GM19328 (cell line): ENCODE results near the gene GRID2.

Experiments
- ATAC-seq: cut with Tn5 transposase; IDR thresholded peaks from one replicate; pipeline ENCODE4 v1.9.1; 2021; ENCODE audit warnings: mild to moderate bottlenecking, moderate library complexity; ENCODE audit not compliant: unreplicated experiment

The GRID2 gene

DNA sequence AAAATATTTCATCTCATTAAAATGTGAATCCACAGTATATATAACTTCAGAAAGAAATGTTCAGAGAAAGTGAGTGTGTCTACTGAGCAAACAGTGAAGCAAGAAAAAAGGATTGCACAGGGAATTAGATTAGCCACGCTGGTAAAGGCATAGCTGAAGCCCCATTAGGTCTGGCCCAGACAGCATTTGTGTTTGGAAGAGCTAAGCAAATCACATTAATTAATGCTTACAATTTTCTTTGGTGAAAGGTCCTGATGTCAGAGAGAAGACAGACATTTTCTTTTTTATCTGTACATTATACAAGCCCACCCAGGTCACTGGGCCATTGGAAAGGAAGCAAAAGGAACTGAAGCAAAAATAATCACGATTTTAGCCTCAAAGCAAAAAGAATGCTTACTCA, 354.6 kb downstream of the GRID2 start:
- ATAC-seq: no peak

DNA sequence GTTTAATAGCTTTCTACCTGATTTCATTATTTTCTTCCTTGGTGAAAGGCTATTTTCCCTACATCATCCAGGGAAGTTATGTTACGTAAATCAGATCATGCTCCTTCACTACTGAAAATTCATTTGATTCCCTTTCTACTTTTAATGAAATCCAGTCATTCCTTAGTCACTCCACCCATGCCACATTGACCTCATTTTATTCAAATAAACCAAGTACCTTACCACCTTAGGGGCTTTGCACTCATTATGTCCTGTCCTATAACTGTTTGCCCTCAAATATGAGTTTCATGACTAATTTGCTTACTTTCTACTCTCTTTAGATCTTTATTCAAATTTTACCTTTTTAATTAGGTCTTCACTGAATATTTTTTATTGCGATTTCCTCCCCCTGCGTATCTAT, 374.0 kb downstream of the GRID2 start:
- ATAC-seq: no peak

DNA sequence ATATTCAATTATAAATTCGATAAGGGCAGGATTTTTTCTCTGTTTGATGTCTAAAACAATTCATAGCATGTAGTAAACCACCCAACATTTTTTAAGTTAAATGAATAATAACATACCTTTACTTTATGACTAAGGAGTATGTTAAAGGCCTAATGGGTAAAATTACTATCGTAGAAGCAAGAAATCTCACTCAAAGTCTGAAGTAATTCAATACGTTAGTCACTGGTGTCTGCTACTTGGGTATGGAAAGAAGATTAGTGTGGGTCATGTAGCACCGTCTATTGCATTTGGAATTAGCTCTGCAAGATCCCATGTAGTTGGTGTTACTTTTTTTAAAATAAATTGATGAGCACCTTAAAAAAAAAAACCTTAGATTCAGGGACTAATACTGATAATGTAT, 374.5 kb downstream of the GRID2 start:
- no peak for ATAC-seq

DNA sequence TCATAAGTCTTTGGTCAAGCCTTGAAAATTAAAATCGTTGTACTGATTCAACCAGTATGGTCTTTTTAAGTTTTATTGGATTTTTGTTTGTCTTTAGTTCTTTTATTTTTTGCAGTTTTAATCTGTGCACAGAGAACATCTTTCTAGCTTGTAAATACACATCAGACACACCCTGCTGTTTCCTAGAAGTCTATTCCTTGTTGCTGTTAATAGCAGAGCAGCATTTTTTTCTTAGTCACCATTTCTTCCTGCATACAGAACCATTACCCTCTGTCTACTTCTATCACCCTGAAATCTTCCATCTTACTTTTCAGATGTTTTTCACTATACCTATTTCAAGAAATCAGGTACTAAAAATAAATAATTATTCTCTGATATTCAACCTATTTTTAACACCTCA, 375.4 kb downstream of the GRID2 start:
- no peak for ATAC-seq

DNA sequence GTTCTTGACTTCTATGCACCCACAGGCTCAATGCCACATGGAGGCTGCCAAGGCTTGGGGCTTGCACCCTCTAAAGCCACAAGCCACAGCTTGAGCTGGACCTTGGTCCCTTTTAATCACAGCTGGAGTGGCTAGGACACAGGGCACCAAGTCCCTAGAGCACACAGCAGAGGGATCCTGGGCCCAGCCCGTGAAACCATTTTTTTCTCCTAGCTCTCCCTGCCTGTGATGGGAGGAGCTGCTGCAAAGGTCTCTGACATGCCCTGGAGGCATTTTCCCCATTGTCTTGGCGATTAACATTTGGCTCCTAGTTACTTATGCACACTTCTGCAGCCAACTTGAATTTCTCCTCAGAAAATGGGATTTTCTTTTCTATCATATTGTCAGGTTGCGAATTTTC, 410.9 kb downstream of the GRID2 start:
- ATAC-seq: no peak

DNA sequence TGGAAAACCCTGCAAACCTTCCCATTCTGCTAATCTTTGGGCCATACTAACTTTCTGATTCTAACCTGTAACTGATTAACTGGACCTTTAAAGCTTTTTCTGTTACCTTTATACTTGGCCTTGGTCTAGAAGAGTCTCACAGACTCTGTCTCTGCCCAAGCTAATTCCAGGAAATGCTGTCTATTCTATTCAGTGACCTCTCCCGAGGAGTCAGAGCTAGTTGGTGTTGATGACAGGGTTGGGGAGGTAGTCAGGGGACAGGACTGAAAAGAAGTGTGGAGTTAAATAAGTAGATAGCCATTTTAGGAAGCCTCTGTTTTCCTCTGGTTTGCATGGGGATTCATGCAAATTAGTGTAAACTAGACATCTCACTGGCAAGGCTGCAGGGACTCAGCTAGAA, 429.5 kb downstream of the GRID2 start:
- ATAC-seq: no peak

DNA sequence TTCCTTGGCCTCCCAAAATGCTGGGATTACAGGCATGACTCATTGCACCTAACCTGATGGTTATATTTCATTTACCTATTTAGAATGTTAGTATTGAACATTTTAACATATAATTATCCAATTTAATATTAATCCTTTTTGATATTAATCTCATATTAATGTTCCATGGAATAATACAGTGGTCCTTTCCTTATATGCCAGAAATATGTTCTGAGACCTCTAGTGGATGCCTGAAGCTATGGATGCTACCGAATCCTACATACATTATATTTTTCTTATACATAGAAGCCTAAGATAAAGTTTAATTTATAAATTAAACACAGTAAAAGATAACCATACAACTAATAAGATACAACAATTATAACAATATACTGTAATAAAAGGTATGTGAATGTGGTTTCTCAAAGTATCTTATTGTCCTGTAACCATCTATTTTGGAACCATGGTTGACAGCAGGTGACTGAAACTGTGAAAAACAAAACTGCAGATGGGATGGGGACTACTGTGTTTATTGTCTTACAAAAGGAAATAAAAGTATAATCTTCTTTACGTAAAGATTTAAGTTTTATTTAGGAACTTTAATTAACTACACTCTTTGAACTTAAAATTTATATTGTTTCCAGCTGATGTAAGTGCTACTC, 431.4 kb downstream of the GRID2 start:
- ATAC-seq: no peak

DNA sequence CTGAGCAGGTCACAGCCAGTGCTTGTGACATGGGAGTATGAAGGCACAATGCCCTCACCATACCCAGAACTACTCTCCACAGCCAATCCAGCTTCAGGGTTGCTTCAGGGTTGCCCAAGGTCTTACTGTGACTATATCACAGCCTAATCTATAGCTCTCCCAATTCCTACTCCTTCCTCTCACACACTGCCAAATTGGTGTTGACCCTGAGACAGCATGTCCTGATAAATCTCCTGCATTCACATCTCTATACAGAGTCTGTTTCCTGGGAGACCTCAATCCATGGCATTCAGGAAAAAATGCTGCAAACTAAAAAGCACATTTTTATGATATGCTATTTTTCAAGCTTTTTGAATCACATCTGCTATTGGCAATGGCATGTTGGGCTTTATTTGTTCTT, 456.7 kb downstream of the GRID2 start:
- no peak for ATAC-seq

DNA sequence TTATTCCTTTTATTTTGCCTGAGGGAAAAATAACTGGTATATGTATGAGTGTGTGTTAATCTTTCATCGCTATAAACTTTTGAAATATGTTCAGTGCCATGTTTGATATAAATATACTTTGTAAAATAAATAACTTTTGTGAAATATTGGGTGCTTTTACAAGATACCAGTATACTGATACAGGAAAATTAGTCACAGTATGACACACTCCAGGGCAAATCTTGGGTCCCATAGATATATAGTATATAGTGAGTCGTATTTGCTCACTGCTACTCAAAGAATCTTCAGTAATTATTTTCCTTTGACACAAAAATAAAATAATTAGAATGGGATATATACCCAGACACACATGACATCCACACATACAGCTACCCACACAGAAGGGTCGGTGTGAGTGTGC, 472.3 kb downstream of the GRID2 start:
- ATAC-seq: no peak

DNA sequence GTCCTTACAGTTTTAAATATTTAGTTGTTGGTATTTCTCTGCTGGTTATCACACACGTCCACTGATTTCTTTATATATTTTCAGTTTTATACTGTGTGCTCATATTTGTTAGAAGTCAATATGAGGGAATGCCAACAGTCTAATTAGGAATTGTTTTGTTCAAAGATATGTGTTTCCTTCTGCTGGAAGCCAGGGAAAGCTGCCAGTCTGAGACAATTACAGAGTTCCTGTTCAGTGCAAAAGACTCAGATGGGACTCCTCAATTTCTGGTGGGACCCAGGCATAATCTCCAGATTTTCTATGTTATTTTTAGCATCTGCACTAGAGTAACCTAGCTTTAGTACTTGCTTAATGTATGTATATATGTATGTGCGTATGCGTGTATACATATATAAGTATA, 486.0 kb downstream of the GRID2 start:
- no peak for ATAC-seq

DNA sequence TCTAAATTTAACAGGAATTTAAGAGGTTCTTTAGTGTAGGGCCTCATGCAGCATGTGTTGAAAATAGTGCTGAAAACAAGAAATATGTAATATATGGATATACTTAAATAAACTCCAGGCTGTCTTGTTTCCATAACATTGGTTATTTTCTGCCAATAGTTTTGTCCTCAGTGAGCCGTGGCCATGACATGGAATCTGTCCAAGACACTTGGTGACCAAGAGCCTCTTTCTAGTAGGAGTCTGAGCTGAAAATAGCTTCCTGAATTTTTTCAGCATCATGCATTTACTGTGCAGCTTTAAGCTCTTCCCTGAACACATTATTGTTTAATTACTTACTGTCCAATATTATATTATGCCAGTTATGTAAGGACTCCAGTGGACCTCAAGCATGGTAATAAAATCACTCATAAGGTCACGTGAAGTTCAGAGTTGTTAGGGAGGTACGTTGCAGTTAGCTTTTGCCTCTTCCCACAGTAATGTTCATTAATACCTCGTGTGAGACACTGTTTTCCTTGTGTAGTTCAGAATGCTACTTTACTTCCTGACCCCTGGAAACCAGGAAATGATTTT, 488.2 kb downstream of the GRID2 start:
- ATAC-seq: no peak

DNA sequence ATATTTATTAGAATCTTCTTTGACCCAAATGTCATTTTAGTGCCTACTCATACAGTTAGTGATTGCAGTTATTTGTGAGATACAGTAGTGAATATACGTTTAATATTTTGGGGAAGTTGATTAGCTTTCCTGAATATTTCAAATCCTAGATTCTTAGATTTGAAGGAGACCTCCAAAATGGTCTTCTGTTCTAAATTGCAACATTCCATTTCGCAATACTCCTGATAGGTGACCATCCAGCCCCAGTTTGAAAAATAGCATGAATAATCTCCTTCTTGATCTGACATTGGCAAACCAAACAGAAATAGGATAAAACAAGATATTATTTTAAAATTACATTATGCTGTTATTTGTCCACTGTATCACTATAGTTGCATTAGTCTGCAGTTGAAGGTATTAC, 505.6 kb downstream of the GRID2 start:
- no peak for ATAC-seq

DNA sequence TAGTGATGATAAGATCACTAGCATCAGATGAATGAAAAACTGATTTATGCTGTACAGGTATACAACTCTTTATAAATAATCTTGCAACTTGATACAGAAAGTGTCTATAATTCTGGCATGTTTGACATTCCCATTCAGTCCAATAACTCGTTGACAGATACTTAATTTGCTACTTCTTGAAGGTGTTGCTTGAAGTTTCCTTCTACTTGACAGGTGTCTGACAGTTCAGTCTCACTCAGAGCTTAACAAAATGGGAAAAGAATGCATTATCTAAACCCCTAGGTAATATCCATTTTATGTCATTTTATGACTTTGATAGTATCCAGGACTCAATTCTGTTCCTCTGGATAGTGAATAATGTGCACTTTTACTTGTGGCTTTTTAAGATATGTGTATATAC, 508.9 kb downstream of the GRID2 start:
- no peak for ATAC-seq

DNA sequence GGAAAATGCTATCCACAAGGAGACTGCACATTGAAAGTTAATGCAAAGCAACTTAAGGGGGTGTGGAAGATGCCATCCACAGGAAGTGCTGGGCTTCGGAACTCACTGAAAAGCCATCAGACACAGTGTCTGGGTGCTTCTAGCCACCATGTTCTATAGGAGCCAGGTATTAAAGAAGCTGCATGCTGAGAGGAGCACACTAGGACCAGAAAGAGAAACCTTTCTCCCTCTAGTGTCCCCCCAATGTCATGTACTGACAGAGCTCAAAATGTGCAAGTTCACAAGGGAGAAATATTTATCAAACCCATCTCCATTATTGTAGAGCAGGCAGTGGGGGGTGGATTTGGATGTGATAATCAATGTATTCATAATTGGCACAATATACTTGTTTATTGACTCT, 510.9 kb downstream of the GRID2 start:
- no peak for ATAC-seq

DNA sequence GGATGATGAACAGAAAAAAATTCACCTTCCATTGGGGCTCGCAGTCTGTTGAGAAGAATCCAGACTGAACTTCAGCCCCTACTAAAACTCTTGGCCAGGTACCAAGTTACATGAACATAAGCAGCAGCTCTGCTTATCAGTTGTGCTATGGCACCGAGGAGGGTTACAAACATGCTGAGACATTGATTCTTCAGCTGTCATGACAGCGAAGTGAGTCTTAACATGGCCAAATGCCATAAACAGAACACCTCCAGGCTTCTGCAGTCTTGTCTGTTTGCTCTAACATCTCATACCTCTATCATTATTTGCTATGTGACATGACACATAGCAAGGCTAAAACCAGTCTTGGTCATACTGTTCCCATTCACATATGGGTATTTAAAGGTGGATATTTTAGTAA, 521.5 kb downstream of the GRID2 start:
- no peak for ATAC-seq

DNA sequence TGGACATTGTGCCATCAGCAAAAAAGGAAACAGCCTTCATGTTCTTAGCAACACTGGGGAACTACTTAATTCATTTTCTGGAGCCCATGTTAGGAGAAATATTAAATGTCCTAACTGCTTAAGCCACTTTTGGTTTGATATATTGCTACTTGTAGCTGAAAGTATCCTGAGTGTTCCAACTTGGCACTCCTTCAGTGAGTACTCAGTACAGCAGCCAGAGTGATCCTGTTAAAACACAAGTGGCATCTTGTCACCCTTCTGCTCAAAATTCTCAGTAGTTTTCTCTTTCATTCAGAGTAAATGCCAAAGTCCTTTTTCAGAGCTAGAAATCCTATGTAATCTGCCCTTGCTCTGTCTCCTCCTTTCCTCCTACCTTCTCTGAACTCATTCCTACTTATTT, 522.0 kb downstream of the GRID2 start:
- no peak for ATAC-seq

DNA sequence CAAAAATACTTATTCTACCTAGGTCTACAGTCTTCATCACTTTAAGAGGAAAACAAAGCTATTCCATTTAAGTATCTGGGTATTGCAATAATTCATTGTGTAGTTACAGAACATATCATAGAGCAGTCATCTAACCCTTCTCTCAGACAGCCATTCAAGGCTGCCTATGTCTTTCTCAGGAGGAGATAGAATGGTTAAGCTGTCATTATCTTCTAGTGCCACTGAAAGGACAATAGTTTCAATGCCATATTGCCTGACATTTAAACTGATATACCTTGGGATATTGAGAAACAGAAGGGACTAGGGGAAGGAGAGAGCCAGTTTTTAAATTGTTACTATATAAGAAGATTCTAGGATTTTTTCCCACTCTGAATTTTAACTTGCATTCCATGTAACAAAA, 527.0 kb downstream of the GRID2 start:
- ATAC-seq: no peak

DNA sequence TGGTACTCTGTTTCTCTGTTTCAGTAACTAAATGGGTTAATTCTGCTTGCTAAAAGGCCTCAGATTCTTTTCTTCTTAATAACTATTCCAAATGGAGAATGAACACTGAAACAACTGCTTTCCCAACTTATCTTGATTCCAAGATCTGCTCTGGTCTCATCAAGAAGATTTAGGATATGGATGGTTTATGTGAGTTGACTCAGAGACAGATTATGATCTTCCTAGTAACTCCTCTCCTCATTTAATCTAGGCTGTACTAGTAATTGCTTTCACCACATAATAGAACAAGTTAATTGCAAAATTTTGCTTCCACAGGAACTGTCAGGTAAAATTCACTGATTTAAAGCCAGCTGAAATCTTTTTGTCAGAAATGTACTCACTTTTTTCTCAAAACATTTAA, 537.1 kb downstream of the GRID2 start:
- ATAC-seq: no peak

DNA sequence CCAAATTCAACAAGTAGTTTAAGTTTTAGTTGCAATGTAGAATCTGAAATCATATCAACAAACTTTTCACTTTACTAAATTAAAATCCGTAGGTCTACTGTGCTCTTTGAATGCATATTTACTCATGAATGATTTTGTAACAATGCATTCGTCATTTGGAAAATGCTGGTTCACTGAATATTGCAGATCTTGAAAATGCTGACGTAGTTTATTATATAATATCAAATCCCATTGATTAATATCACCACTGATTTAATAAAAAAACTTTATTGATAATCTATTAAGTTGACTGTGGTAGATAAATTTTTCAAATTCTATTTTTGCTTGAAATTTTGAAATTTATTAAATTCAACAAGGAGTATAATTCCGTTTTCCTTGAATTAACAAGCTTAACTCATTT, 540.0 kb downstream of the GRID2 start:
- no peak for ATAC-seq

DNA sequence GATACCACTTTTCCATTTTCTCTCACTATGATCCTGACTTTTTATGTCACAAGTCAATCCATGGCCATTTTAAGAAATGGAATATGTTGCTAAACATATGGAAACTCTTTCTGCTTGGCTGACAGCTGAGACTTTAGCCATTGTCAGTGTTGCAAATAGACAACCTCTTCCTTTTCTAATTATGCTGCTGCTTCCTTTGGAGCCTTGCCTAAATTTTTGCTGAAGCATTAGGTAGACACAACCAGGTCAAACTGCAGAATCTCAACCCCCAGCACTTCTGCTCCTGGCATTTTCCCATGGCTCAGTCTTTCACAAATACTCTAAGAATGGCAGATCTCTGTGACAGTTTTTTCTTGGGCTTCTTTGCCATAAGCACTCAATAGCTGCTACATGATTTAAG, 543.3 kb downstream of the GRID2 start:
- no peak for ATAC-seq

DNA sequence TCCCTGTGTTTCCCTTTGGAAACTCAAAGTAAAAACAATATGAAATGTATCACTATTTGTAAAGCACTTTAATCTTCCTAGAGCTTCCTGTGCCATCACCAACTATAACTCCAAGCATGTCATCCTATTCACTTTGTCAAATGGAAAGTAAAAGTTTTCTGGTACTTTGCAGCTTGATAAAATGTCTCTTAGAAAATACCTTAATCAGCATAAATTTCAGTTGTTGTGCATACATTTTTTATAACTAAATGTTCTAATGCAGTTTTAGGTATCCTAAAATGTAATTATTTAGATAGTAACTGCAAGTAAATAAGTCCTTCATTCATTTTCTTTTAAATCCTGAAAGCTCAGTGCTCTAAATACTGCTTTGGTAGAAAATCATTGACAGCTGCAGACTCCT, 558.7 kb downstream of the GRID2 start:
- no peak for ATAC-seq

DNA sequence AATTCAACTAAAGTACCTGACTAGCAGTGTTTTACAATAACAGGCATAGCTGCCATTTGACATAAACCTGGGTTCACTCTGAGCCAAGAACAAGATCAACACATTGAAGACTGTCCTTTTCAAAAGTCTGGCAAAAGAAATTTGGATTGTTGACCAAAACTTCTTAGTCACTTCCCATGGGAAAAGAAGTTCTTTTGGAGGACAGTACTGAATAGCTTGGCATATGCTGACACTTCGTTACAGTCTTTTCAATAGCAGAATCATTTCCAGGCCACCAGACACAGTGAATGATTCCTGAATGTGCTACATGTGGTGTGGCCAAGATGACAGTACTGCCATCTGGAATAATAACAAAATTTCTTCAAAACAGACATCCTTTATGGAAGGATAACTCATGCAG, 560.3 kb downstream of the GRID2 start:
- no peak for ATAC-seq

DNA sequence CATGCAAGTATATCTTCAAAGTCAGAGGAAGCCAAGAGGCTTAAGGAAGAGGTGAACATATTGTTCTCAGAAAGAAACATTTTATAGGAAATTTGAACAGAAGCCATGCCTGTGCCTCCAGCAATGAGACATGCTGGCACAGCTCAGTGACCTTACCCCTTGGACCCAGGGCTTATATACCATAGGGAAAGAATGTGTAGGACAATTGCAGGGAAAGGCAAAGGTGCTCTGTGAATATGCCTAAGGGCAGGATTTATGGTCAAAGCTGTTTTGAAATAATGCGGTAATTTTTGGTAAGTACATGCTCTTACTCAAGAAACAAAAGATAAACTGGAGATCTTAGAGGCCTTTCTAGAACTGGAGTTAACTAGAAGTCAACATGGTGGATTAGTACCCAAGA, 568.8 kb downstream of the GRID2 start:
- no peak for ATAC-seq
